Inflammatory macrophage treated with lipopolysaccharide for 1 hour (primary cell): ENCODE measurements around the gene TKFC.

Source experiments
- DNase-seq, 2 donors: peaks; one replicate each; pipeline ENCODE4 v3.0.0-alpha.2; 2020 to 2022

Gene TKFC

DNA sequence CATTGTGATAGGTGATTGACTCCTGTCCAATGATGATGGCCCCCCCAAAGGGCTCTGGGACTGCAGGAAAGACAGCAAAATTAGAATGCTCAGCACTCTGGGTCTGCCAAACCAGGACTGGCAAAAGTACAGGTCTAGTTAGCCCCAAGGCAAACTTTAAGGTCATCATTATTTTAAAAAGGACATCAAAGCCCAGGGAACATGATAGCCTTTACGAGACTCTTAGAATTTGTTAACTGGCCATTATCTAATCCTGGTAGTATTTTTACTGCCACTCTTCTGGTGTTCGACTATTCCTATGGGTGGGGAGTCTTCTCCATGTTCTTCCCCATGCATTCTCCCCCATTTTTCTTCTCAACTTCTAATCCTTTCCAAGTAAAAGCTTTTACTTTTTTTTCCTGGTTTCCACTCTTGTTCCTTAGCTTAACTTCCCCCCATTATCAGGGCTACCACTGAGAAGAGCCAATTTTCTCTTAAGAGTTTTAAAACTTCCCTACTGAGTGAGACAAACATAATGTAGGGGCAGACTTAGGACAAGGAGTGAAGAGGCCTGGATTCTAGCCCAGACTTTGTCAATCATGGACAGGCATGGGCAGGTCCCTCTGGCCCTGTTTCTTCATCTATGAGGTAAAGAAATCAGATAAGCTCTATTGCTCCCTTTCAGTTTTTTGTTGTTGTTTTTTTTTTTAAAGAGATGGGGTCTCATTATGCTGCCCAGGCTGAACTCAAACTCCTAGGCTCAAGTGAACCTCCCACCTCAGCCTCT lies 7.2 kb upstream of the TKFC start:
- DNase-seq: no peak

DNA sequence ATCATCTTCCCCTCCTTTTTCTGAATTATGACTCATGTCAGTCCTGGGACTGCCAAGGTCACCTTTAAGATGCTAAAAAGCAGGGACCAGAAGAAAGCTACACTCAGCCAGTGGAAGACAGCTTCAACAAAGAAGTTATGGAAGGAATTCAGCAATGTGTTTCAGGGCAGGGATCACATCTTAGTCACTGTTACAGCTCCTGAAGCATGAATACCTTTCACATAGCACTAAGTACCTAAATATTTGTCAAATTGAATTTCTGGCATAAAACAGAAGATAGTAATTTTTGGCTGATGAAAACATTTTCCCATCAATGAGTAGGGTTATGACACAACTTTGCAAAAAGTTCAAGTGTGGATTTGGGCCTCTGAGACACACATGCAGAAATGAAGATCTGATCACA lies 5.4 kb upstream of the TKFC start:
- no peak for DNase-seq

DNA sequence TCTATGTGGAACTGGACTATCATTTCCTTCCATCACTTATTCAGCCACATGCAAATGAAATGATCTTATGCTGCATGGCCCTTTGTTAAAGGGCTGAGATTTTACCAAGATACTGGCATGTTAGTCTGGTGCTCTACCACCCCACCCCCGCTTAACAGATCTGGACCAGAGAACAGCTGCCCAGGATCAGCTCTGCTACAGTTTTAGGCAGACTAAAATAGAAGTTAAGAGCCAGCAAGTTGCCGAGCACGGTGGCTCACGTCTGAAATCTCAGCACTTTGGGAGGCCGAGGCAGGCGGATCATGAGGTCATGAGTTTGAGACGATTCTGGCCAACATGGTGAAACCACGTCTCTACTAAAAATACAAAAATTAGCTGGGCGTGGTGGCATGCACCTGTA lies 4.7 kb upstream of the TKFC start:
- DNase-seq: no peak

DNA sequence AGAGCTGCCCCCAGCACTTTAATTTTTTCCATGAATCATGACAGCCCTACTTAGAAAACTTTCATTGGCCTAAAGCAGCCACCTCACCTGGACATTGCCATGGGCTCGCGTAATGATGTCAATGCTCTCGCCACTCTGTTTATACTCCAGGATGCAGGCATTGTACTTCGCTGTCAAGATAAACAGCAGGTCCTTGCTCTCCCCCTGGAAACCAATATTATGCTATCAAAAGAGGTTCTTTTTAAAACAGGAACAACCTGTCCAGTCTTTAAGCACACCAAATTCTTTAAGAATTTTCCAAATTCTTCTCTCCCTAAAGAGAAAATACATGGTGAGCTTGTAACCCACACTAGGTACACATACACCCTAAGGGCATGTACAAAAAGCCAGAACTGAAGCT lies 3.2 kb upstream of the TKFC start:
- DNase-seq: no peak

DNA sequence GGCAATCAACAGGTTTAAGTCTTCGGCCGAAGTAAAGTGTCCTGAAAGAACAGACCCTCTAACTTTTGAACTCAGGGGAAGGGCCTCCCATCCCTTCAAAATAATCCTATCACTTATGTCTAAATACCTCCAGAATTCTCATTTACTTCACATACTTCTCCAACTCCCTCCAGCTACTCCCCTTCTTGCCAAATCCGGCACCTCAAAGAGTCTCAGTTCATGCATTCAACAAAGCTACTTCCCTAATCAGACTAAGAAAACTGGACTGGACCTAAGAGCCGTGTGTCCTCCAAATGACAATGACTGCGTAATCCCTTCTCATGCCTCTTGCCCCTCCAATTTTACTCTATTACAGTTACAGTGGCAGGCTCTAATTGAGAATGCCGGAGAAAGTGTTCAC lies 1.4 kb upstream of the TKFC start:
- peak; percentile 46 to 47 for DNase-seq

DNA sequence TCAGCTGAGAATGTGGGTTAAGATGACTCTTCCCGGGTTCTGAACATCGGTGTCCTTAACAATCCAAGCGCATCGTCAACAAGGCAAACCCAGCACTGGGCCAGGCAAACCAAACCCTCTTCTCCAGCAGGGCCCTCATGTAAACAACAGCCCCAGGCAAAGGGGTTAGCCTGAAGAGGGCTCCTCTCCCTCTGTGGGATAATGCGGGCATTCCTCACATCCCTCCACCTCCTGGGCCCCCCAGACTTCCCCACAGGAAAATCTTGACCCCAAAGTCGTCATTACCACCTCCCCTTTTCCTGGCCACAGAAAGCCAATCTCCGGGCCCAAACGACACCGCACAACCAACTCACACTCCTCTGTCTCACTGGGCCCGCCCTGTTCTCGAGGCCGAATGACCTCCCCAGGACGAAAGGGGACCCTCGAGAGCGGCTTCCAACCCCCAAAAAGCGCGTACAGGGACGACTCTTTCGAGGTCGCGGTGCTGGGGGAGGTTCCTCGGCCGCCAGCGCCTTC lies 689 bp upstream of the TKFC start:
- peak in 1 of 2 donors; percentile 11 for DNase-seq

DNA sequence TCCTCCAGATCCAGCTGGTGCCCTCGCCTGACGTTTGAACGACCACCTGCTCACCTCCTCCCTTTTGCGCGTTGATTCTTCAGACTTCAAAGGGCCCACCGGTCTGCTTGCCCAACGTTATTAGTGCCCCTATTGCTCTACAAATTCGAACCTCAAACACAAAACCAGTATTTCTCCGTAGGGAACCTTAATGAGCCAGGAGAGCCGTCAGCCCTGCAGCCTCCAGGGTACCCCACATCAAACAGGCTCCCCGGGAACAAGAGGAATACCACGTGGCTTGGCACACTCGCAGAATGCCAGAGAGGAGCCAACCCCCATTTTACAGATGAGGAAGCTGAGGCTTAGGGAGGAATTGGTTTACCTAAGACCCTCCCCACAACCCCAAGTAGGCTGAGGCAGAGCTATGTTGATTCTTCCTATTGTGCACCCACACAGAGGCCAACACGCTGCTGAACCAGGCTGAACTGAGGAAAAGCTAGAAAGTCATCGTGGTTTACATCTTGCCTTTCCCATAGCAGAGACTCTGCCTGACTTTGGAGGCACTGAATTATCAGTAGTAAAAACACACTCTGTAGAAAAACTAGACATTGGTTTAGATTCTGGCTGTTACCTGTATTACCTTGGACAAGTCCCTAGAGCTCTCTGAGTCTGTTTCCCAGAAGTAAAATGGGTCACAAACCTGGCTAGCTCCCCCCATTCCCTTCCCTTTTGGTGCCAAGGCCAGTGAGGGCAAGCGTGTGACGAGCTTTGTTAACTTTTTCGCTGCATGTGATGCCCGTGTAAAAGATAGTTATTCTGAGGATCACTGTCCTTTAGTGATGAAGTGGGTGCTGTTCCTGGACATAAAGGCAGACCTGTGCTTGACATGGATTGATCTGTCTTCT lies 764 bp downstream of the TKFC start:
- no peak for DNase-seq

DNA sequence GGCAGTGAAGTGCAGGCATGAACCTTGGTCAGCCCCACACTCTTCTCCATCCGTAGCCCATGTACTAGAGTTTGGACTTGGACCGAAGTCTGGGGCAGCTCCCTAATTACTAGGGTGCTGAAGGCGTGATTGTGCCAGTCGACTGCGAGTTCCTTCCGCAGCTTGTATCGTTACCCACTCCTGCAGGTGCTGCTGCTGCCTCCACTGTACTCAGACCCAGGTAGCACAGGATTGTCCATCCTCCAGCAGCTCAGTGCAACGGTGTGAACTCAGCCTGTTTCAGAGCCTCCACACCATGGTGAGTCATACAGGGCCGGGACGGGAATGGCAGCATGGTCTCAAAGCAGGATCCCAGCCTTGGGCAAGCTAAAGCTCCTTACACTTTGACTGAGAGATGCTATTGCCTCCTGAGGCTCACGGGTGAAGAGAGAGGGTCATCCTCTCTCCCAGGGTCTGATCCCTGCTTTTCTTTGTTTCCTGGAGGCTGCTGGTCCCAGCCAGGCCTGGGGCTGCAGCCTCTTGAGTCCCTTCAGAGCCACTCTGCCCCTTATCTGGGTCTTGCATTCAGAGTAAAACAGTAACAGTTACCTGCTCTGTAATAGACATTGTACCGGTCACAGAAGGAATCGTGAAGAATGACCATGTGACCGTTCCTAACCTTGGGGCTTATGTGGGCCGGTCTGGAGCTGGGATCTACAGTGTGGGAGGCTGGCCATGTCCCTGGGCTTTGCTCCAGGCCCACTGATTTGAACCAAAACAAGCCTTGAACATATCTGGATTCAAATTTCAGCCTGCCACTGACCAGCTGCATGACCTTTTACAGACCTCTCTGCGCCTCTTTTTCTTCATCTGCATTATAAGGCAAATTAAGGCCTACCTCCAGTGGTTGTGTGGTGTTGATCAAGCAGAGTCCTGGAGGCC lies 1.7 kb downstream of the TKFC start:
- no peak for DNase-seq

DNA sequence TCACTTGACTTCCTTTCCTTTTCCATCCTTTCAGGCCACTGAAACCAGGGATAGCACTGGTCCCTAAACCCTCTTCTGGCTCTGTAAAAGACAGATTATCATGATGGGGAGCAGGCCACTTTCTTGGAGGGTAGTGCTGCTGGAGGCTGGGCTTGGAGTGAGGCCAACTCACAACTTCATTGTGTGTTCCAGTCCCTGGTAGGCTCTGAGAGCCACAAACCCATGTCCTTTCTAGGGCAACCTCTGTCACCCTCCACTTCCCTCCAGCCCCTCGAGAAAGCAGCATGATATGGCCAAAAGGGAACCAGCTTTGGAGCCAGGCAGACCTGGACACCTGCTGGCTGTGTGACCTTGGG lies 2.3 kb downstream of the TKFC start:
- DNase-seq: no peak

DNA sequence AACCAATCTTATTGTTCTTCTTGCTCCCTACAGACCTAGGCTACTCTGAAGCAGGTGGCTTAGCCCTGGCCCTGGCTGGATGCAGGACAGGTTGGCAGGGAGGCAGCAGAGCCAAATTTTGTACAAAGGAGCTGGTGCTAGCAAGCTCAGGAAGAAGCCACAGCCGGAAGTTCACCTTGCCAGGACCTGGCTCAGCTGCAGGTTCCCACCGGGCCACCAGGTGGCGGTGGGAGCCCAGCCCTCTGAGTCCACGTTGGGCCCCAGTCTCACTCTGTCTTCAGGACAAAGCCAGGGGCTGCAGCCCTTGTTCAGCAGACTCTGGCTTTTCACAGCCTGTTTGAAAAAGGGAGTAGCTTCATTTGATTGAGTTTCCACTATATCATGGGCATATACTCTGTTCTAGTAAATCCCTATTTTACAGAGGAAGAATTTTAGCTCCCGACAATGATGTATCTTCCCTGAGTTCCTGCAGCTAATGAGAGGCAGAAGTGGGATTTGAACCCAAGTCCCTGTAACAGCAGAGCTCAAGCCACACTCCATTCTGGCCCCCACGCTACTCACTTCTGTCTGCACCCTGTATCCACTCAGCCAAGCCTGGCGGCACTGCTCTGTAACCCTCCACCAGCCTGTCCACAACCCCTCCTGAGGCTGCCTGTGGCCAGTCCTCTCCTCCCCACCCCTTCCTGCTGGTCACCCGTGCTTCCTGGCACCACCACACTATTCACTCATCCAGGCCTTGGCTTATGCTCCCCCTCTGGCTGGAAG lies 3.3 kb downstream of the TKFC start:
- peak; percentile 44 to 80 for DNase-seq

DNA sequence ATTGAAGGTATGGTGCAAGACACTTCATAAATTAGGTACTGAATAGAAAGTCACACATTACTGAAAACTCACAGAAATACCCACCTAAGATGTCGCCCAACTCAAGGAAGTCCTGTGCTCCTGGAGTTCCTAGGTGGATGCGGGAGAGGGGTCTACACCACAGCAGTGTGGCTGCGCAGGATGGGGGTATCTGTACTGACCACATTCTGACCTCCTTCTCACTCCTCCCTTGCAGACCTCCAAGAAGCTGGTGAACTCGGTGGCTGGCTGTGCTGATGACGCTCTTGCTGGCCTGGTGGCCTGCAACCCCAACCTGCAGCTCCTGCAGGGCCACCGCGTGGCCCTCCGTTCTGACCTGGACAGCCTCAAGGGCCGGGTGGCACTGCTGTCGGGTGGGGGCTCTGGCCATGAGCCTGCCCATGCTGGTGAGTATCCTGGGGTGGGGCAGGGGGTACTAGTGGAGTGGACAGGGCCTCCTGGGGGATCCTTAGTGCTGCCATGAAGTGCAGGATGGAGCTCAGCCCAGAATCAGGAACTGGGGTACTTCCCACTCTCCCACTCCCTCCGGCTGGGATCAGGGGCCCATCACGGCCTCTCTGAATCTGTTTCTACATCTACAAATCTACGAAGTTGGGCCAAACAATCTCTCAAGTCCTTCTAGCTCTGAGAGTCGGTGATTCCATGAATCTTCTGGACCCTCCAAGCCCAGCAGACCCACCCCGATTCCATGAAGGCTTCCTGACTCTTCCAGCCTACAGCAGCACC lies 4.9 kb downstream of the TKFC start:
- DNase-seq: peak; percentile 33 to 53

DNA sequence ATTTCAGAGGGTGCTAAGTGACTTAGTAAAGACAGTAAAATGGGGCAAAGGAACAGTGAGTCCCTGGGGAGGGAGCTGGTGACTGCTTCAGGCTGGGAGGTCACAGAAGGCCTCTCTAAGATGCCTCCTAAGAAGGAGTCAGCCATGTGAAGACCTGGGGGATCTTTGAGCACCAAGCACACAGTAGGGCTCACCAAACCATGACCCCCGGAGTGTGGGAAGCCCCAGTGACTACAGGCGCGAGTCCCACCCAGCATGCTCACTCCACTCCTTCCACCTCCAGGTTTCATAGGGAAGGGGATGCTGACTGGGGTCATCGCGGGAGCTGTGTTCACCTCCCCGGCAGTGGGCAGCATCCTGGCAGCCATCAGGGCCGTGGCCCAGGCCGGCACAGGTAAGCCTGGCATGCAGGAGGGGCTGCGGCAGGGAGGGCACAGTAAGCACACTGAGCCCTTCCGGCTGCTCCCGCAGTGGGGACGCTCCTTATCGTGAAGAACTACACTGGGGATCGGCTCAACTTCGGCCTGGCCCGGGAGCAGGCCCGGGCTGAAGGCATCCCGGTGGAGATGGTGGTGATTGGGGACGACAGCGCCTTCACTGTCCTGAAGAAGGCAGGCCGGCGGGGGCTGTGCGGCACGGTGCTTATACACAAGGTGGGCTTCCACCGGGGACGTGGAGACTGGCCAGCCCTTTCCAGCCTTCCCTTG lies 5.9 kb downstream of the TKFC start:
- no peak for DNase-seq

DNA sequence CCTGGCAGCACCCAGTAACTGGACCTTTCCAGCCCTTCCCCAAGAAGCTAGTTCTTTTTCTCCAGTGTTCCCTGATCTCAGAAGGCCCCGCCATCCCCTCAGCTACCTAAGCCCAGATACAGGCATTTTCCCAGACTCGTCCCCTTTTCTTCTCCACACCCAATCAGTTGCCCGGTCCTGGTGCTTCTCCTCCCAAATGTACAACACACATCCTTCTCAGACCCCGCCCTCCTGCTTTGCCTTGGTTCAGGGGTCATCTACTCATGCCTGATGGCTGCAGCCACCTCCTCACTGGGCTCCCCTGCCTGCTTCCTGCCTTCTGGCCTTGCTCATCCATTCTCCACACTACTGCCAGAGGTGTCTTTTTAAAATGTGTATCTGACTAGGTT lies 6.5 kb downstream of the TKFC start:
- DNase-seq: no peak

DNA sequence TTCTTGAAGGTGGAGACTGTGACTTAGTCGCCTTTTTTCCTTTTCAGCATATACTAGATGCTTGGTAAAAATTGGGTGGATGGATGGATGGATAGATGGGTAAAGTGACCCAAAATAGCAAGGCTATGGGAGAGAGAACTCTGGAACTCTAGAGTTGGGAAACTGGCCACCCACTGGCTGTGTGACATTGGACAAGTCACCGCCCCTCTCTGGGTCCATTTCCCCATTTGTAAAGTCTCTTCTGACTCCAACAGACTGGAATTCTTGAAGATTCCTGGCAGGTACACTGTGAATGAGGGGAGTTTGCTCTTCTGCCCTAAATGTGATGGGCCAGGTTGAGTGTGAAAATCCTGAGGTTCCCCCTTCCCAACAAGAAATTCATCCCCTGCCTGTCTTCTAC lies 8.0 kb downstream of the TKFC start:
- DNase-seq: peak in 1 of 2 donors; percentile 37

DNA sequence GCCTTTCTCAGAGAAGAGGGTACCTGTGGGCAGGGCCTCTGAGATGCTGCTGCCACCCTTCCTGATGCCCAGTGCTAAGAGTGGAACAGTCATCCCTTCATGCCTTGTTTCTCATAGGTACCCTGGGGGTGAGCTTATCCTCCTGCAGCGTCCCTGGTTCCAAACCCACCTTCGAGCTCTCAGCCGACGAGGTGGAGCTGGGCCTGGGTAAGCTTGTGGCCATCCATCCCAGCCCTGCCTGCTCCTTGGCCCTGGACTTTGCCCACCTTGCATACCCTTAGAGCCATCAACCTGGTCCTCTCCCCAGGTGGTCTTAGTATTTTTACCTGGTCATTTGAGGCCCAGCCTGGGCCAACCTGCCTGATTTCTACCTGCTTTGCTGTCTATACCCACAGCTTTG lies 8.7 kb downstream of the TKFC start:
- DNase-seq: no peak

DNA sequence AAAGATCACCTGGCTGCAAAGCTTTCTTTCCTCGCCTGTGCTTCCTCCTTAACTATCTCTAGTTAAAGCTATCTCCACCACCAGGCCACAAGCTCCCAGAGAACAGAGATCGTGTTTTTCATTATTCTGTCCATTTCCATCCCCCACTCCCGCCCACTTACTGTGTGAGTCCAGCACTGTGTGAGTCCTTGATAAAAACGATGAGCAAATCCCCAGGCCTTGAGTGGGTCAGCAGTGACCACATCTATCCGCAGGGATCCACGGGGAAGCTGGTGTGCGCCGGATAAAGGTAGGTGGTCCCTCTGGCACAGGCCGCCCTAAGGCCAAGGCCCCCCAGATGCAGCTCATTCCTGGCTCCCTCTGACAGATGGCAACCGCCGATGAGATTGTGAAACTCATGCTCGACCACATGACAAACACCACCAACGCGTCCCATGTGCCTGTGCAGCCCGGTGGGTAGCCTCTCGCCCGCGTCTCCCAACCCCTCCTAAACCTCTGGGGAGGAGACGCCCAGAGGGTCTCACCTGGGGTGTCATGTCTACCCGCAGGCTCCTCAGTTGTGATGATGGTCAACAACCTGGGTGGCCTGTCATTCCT lies 9.3 kb downstream of the TKFC start:
- DNase-seq: no peak

DNA sequence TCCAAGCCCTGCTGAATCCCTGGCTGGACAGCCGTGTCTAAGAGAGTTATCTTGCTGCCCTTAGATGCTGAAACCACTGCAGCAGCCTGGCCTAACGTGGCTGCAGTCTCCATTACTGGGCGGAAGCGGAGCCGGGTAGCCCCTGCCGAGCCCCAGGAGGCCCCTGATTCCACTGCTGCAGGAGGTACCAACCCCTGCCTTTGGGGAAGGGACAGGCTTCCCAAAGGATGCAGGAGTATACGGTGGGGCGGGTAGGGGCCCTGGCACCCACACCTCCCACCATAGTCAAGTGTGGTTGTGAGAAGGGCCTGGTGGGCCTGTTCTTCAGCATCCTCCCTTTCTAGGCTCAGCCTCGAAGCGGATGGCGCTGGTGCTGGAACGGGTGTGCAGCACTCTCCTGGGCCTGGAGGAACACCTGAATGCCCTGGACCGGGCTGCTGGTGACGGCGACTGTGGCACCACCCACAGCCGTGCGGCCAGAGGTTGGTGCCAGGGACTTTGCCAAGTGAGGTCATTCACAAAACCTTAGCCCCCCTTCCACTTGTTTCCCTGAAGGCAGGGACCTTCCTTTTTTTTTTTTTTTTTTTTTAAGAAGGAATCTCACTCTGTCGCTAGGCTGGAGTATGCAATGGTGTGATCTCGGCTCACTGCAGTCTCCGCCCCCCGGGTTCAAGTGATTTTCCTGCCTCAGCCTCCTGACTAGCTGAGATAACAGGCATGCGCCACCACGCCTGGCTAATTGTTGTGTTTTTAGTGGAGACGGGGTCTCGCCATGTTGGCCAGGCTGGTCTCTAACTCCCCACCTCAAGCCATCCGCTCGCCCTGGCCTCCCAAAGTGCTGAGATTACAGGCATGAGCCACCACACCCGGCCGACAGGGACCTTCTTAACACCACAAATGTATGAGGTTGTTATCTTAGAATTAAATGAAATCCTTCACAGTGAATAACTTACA lies 11.0 kb downstream of the TKFC start:
- DNase-seq: no peak

DNA sequence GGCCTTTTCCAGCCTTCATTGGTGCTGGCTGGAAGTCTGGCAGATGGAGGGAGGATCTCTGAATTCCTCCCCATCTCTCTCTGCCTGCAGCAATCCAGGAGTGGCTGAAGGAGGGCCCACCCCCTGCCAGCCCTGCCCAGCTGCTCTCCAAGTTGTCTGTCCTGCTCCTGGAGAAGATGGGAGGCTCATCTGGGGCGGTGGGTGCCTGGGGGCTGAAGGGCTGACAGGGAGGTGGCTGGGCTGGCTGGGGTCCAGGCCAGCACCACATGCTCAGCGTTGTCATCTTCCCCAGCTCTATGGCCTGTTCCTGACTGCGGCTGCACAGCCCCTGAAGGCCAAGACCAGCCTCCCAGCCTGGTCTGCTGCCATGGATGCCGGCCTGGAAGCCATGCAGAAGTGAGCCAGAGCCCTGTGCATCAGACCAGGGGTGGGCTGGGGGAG lies 12.2 kb downstream of the TKFC start:
- DNase-seq: no peak
